ENCODE results near the gene APOBEC3C.
"Not testable (repeated sequence)": the region's sequence is repeated elsewhere in the genome, so short reads cannot be mapped to it uniquely, and the experiment has no call there.

APOBEC3C gene

DNA sequence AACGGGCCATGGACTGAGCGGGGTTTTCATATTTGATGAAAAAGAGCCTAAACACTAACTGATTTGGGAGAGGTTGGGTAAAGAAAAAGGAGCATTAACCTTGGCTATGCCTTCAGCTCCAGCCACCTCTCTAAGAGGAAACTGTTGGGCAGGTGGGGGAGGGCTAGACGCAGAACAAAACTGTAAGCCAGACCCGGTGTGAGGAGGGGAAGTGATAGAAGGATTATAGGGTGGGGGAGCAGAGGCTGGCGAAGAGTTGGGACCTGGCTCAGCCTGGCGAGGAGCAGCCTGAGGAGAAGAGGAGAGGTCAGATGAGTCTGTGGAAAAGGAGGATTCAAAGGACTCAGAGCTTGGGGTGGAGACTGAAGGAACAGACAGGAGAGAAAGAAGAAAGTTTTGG lies 47.2 kb downstream of the APOBEC3C start:
- H3K27me3 ChIP-seq (ENCODE audit: control insufficient read depth in 2 of 2, insufficient read depth in 2 of 2, low read length in 2 of 2); H3K4me3 ChIP-seq (ENCODE audit: low read length in 2 of 2); H3K4me1 ChIP-seq (ENCODE audit: control insufficient read depth in 2 of 2, insufficient read depth in 2 of 2, low read length in 2 of 2); H3K9ac ChIP-seq (ENCODE audit: low read depth in 1 of 2, low read length in 2 of 2); H3K27ac ChIP-seq (ENCODE audit: low read depth in 2 of 2, low read length in 2 of 2); H3K9me3 ChIP-seq (ENCODE audit: control insufficient read depth in 2 of 2, low read length in 2 of 2); H3K36me3 ChIP-seq (ENCODE audit: control insufficient read depth in 2 of 2, insufficient read depth in 2 of 2, low read length in 2 of 2): not testable (repeated sequence)

DNA sequence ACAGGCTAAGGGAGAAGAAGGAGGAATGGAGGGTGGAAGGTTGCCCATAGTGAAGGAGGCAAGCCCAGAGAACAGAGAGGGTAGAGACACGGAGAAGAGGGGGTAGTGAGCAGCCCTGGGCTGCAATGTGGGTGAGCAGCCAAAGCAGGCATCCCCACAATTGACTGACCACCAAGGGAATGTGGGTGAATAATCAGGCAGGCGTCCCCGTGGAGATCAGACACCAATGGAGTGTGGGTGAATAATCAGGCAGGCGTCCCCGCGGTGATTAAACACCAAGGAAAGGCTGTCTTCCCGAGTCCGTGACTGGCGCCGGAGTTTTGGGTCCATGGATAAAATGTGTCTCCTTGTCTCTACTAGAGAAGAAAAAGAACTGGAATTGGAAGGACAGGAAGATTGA lies 47.9 kb downstream of the APOBEC3C start:
- not testable (repeated sequence) for H3K4me3 ChIP-seq (ENCODE audit: low read length in 2 of 2); H3K9me3 ChIP-seq (ENCODE audit: control insufficient read depth in 2 of 2, low read length in 2 of 2); H3K4me1 ChIP-seq (ENCODE audit: control insufficient read depth in 2 of 2, insufficient read depth in 2 of 2, low read length in 2 of 2); H3K27ac ChIP-seq (ENCODE audit: low read depth in 2 of 2, low read length in 2 of 2); H3K36me3 ChIP-seq (ENCODE audit: control insufficient read depth in 2 of 2, insufficient read depth in 2 of 2, low read length in 2 of 2); H3K27me3 ChIP-seq (ENCODE audit: control insufficient read depth in 2 of 2, insufficient read depth in 2 of 2, low read length in 2 of 2); H3K9ac ChIP-seq (ENCODE audit: low read depth in 1 of 2, low read length in 2 of 2)

DNA sequence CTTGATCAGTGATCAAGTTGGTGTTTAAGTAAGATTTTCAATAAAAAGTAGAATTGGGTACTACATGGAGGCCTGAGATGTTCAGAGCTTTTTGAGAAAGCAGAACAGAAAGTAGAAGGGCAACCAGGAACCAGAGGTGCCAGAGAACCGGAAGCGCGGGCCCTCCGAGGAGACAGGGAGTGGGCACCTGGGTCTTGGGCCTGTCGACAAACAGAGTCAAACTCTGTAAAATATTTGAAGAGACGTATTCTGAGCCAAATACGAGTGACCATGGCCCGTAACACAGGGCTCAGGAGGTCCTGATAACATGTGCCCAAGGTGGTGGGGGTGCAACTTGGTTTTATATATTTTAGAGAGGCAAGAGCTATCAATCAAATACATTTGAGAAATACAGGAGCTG lies 49.8 kb downstream of the APOBEC3C start:
- not testable (repeated sequence) for H3K9ac ChIP-seq (ENCODE audit: low read depth in 1 of 2, low read length in 2 of 2)

DNA sequence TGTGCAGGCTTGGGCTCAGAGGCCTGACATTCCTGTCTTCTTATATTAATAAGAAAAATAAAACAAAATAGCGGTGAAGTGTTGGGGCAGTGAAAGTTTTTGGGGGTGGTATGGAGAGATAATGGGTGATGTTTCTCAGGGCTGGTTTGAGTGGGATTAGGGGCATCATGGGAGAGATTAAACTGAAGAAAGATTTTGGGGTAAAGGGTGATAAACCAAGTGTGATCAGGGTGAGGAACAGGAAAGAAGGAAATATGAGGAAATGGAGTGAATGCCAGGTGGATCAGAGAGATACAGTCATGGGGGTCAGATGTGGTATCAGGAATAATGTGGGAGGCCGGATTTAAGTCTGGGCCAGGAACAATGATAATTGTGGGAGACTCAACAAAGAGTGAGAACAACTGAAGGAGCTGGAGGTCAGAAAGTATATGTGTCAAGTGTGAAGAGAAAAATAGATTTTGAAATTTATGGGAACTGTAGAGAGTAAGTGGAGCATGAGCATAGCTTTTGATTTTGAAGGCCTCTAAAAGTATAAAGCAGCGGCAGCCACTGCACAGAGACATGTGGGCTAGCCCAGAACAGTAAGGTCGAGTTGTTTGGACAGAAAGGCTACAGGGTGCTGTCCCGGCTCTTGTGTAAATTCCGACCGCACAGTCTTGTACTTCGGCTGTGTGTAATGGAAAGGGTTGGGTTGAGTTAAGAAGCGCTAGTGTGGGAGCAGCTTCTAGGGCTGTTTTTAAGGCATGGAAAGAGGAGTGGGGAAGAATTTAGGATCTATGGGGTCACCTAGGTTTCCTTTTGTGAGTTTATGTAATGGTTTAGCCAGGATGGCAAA lies 52.6 kb downstream of the APOBEC3C start:
- not testable (repeated sequence) for H3K36me3 ChIP-seq (ENCODE audit: control insufficient read depth in 2 of 2, insufficient read depth in 2 of 2, low read length in 2 of 2); H3K9ac ChIP-seq (ENCODE audit: low read depth in 1 of 2, low read length in 2 of 2); H3K27me3 ChIP-seq (ENCODE audit: control insufficient read depth in 2 of 2, insufficient read depth in 2 of 2, low read length in 2 of 2); H3K4me1 ChIP-seq (ENCODE audit: control insufficient read depth in 2 of 2, insufficient read depth in 2 of 2, low read length in 2 of 2); H3K9me3 ChIP-seq (ENCODE audit: control insufficient read depth in 2 of 2, low read length in 2 of 2)
- Histone ChIP-seq H3K27ac (ENCODE audit: low read depth in 2 of 2, low read length in 2 of 2) (peak overlapping the region in 1 of 2 donors; percentile 61), H3K4me3 (ENCODE audit: low read length in 2 of 2) (peak overlapping the region in 1 of 2 donors; percentile 31)

More for the DNA sequence above, 49.8 kb downstream of the APOBEC3C start:
- H3K4me1 ChIP-seq (ENCODE audit: control insufficient read depth in 2 of 2, insufficient read depth in 2 of 2, low read length in 2 of 2); H3K36me3 ChIP-seq (ENCODE audit: control insufficient read depth in 2 of 2, insufficient read depth in 2 of 2, low read length in 2 of 2); H3K9me3 ChIP-seq (ENCODE audit: control insufficient read depth in 2 of 2, low read length in 2 of 2); H3K27me3 ChIP-seq (ENCODE audit: control insufficient read depth in 2 of 2, insufficient read depth in 2 of 2, low read length in 2 of 2); H3K4me3 ChIP-seq (ENCODE audit: low read length in 2 of 2): not testable (repeated sequence)
- peak overlapping the region in 1 of 2 donors; percentile 9 for H3K27ac ChIP-seq (ENCODE audit: low read depth in 2 of 2, low read length in 2 of 2)

DNA sequence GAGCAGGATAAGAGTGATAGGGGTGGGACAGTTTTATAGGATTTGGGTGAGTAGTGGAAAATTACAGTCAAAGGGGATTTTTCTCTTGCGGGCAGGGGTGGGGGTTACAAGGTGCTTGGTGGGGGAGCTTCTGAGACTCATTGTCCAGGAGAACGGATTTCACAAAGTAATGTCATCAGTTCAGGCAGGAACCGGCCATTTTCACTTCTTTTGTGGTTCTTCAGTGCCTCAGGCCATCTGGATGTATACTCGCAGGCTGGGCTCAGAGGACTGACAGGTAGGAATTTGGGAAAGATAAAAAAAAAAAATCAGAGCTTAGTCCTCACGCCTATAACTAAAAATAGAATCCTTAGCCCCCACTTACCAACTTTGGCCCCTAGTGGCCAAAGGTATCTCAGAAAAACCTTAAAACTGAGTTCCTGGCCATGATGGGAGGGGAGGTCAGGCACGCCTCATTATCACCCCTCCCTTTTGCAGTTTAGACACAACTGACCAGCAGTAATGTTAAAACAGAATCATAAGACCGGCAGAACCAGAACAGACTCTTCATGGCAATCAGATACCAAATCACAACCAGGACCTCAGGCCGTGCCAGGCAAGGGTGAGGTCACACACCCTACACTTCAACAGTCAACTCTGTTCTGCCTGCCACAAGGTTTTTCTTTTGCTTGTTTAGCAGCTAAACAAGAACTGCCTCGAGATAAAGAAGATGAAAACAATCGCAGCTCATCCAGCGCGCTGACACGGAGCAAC lies 54.2 kb downstream of the APOBEC3C start:
- Histone ChIP-seq H3K9me3 (ENCODE audit: control insufficient read depth in 2 of 2, low read length in 2 of 2) (no peaks in the 10 kb centered on the region), H3K36me3 (ENCODE audit: control insufficient read depth in 2 of 2, insufficient read depth in 2 of 2, low read length in 2 of 2) (no peaks in the 10 kb centered on the region), H3K9ac (ENCODE audit: low read depth in 1 of 2, low read length in 2 of 2) (no peak overlapping the region), H3K4me1 (ENCODE audit: control insufficient read depth in 2 of 2, insufficient read depth in 2 of 2, low read length in 2 of 2) (no peaks in the 10 kb centered on the region), H3K4me3 (ENCODE audit: low read length in 2 of 2) (no peak overlapping the region), H3K27me3 (ENCODE audit: control insufficient read depth in 2 of 2, insufficient read depth in 2 of 2, low read length in 2 of 2) (no peaks in the 10 kb centered on the region), H3K27ac (ENCODE audit: low read depth in 2 of 2, low read length in 2 of 2) (peak overlapping the region in 1 of 2 donors; percentile 61)
